ENCODE results near the gene SUCNR1. TPM values are rescaled to one million over a fixed set of nuclear protein-coding genes. Genes with fewer than 3 reads are reported as not detected.

SUCNR1 gene
- total RNA-seq, 1 donor from 2014 or later, result not detected

GRCh38 chr3:151899996-151900395 lies 26.6 kb downstream of the SUCNR1 start:
- no peak for DNase-seq
- Mint-ChIP-seq H3K9me3 (ENCODE audit: unreplicated experiment) (no peaks in the 10 kb centered on the region), H3K27me3 (ENCODE audit: unreplicated experiment) (peaks cover 2% of the 10 kb centered on the region), H3K36me3 (ENCODE audit: unreplicated experiment) (no peaks in the 10 kb centered on the region), H3K4me3 (ENCODE audit: unreplicated experiment) (no peak overlapping the region), H3K27ac (ENCODE audit: unreplicated experiment) (no peak overlapping the region), H3K4me1 (ENCODE audit: low read depth, unreplicated experiment) (peaks cover 6% of the 10 kb centered on the region)
- no peak for TF ChIP-seq CTCF (IDR thresholded peaks at IDR 0.05; ENCODE audit: partially characterized antibody, unreplicated experiment)

- Mint-ChIP-seq H3K9me3 (ENCODE audit: unreplicated experiment) (no peaks in the 10 kb centered on the region), H3K27me3 (ENCODE audit: unreplicated experiment) (peaks cover 2% of the 10 kb centered on the region), H3K4me3 (ENCODE audit: unreplicated experiment) (no peak overlapping the region), H3K36me3 (ENCODE audit: unreplicated experiment) (no peaks in the 10 kb centered on the region), H3K4me1 (ENCODE audit: low read depth, unreplicated experiment) (peaks cover 6% of the 10 kb centered on the region), H3K27ac (ENCODE audit: unreplicated experiment) (no peak overlapping the region)
- no peak for DNase-seq
- no peak for TF ChIP-seq CTCF (IDR thresholded peaks at IDR 0.05; ENCODE audit: partially characterized antibody, unreplicated experiment)
Observed at GRCh38 chr3:151900460-151900859, 27.0 kb downstream of the SUCNR1 start.

GRCh38 chr3:151900884-151901643 lies 27.6 kb downstream of the SUCNR1 start:
- H3K4me1 Mint-ChIP-seq (ENCODE audit: low read depth, unreplicated experiment), result peaks cover 6% of the 10 kb centered on the region
- H3K36me3 Mint-ChIP-seq (ENCODE audit: unreplicated experiment), result no peaks in the 10 kb centered on the region
- peaks cover 2% of the 10 kb centered on the region for H3K27me3 Mint-ChIP-seq (ENCODE audit: unreplicated experiment)
- no peaks in the 10 kb centered on the region for H3K9me3 Mint-ChIP-seq (ENCODE audit: unreplicated experiment)
- no peak overlapping the region for H3K27ac Mint-ChIP-seq (ENCODE audit: unreplicated experiment)
- DNase-seq, result no peak
- TF ChIP-seq CTCF (IDR thresholded peaks at IDR 0.05; ENCODE audit: partially characterized antibody, unreplicated experiment), result no peak
- no peak overlapping the region for H3K4me3 Mint-ChIP-seq (ENCODE audit: unreplicated experiment)

- H3K9me3 Mint-ChIP-seq (ENCODE audit: unreplicated experiment), result no peaks in the 10 kb centered on the region
- H3K4me3 Mint-ChIP-seq (ENCODE audit: unreplicated experiment), result no peak overlapping the region
- H3K27me3 Mint-ChIP-seq (ENCODE audit: unreplicated experiment), result peaks cover 2% of the 10 kb centered on the region
- no peak overlapping the region for H3K27ac Mint-ChIP-seq (ENCODE audit: unreplicated experiment)
- peaks cover 6% of the 10 kb centered on the region for H3K4me1 Mint-ChIP-seq (ENCODE audit: low read depth, unreplicated experiment)
- DNase-seq, result no peak
- no peak for TF ChIP-seq CTCF (IDR thresholded peaks at IDR 0.05; ENCODE audit: partially characterized antibody, unreplicated experiment)
- H3K36me3 Mint-ChIP-seq (ENCODE audit: unreplicated experiment), result no peaks in the 10 kb centered on the region
Observed at GRCh38 chr3:151901644-151902285, 28.3 kb downstream of the SUCNR1 start.

- no peak overlapping the region for H3K27ac Mint-ChIP-seq (ENCODE audit: unreplicated experiment)
- no peak for TF ChIP-seq CTCF (IDR thresholded peaks at IDR 0.05; ENCODE audit: partially characterized antibody, unreplicated experiment)
- H3K36me3 Mint-ChIP-seq (ENCODE audit: unreplicated experiment), result no peaks in the 10 kb centered on the region
- H3K4me3 Mint-ChIP-seq (ENCODE audit: unreplicated experiment), result no peak overlapping the region
- no peaks in the 10 kb centered on the region for H3K9me3 Mint-ChIP-seq (ENCODE audit: unreplicated experiment)
- DNase-seq, result no peak
- H3K4me1 Mint-ChIP-seq (ENCODE audit: low read depth, unreplicated experiment), result peaks cover 6% of the 10 kb centered on the region
- H3K27me3 Mint-ChIP-seq (ENCODE audit: unreplicated experiment), result peaks cover 2% of the 10 kb centered on the region
Observed at GRCh38 chr3:151903501-151903991, 30.1 kb downstream of the SUCNR1 start.

Measured in glutamatergic neuron (in vitro differentiated cells).